SK-MEL-5 (cell line): ENCODE data around the gene HIF1A. TPM values are rescaled to one million over a fixed set of nuclear protein-coding genes. Genes with fewer than 3 reads are reported as not detected.

Experiments used
- total RNA-seq: library from RNA; depleted of rRNA; stranded (reverse); fragments of >200 nt; shearing (Covaris generic); gene quantifications from 2 replicates; pipeline ENCODE4 v1.2.3, GENCODE V29; 2014; rRNA removed

The HIF1A gene
- total RNA-seq, 1 experiment from 2014 or later, result 79.5 TPM

Other genes starting within 250 kb of the HIF1A start
- gene SNAPC1, start 66.9 kb downstream of the HIF1A start, total RNA-seq, result 9.6 and 11.6 TPM in 2 replicates
- gene SYT16, start 117.2 kb downstream of the HIF1A start, total RNA-seq, result not detected in 2 replicates